Measurements from ENCODE around the gene KATNBL1. TPM values are rescaled to one million over a fixed set of nuclear protein-coding genes. Genes with fewer than 3 reads are reported as not detected.

Gene KATNBL1
- total RNA-seq, 1 experiment from 2014 or later = 46.1 TPM

DNA sequence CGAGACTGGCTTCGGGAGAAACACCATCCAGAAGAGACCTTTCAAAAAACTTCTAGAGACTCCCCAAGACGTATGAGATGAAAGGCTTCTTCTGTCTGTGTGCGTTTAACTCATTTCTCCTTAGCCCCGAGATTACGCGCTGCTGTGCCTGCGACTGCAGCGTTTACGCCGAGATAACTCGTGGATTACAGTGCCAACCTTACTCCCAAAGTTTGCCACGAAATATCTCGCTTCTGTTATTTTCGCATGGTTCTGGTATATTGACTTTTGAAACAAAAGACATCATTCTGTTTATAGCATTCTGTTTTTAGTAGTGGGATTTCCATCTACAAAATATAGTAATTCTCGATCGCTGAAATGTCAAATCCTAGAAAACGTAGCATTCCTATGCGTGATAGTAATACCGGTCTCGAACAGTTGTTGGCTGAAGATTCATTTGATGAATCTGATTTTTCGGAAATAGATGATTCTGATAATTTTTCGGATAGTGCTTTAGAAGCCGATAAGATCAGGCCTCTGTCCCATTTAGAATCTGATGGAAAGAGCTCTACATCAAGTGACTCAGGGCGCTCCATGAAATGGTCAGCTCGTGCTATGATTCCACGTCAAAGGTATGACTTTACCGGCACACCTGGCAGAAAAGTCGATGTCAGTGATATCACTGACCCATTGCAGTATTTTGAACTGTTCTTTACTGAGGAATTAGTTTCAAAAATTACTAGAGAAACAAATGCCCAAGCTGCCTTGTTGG lies 107.5 kb downstream of the KATNBL1 start:
- Histone ChIP-seq H3K4me1 (ENCODE audit: control insufficient read depth, insufficient read depth, low read length) (no peaks in the 10 kb centered on the region; the same call in 1 of the 2 replicates), H3K36me3 (ENCODE audit: control insufficient read depth, insufficient read depth, low read length) (no peaks in the 10 kb centered on the region), H3K9me3 (ENCODE audit: control insufficient read depth, insufficient read depth, low read depth, low read length) (no peaks in the 10 kb centered on the region), H3K27me3 (ENCODE audit: control insufficient read depth, insufficient read depth, low read length) (no peaks in the 10 kb centered on the region), H3K4me3 (ENCODE audit: low read depth in 2 of 2, low read length in 2 of 2) (peak overlapping the region; percentile 90 to 98), H3K27ac (ENCODE audit: low read length) (peak overlapping the region; percentile 92)
- DNase-seq (ENCODE audit: low read depth, low spot score) (no peak), ATAC-seq (peak; percentile 51)
- BruUV-seq (replicated peaks) = TSS peak; percentile 88
- POLR2A ChIA-PET = interaction anchor here (0.6 kb wide), 1 partner anchor 75 kb away, joined by 10 read pairs; no protein-coding TSS in a partner anchor
- intact Hi-C loops (cut with micrococcal nuclease; ENCODE audit: unreplicated experiment) = no loop called here
- CTCF ChIA-PET = no interaction called here
- peak; percentile 9; the same call in 1 of the 2 replicates for TF ChIP-seq TCF7L2 (IDR thresholded peaks at IDR 0.05; ENCODE audit: low read depth, low read length)
- TF ChIP-seq, protein P1, sequence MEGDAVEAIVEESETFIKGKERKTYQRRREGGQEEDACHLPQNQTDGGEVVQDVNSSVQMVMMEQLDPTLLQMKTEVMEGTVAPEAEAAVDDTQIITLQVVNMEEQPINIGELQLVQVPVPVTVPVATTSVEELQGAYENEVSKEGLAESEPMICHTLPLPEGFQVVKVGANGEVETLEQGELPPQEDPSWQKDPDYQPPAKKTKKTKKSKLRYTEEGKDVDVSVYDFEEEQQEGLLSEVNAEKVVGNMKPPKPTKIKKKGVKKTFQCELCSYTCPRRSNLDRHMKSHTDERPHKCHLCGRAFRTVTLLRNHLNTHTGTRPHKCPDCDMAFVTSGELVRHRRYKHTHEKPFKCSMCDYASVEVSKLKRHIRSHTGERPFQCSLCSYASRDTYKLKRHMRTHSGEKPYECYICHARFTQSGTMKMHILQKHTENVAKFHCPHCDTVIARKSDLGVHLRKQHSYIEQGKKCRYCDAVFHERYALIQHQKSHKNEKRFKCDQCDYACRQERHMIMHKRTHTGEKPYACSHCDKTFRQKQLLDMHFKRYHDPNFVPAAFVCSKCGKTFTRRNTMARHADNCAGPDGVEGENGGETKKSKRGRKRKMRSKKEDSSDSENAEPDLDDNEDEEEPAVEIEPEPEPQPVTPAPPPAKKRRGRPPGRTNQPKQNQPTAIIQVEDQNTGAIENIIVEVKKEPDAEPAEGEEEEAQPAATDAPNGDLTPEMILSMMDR (IDR thresholded peaks at IDR 0.05) = no peak
- in situ Hi-C loops (cut with HindIII; ENCODE audit: low pct_unique_long_range_greater_than_20kb, low sequenced_read_pairs) = no loop called here

DNA sequence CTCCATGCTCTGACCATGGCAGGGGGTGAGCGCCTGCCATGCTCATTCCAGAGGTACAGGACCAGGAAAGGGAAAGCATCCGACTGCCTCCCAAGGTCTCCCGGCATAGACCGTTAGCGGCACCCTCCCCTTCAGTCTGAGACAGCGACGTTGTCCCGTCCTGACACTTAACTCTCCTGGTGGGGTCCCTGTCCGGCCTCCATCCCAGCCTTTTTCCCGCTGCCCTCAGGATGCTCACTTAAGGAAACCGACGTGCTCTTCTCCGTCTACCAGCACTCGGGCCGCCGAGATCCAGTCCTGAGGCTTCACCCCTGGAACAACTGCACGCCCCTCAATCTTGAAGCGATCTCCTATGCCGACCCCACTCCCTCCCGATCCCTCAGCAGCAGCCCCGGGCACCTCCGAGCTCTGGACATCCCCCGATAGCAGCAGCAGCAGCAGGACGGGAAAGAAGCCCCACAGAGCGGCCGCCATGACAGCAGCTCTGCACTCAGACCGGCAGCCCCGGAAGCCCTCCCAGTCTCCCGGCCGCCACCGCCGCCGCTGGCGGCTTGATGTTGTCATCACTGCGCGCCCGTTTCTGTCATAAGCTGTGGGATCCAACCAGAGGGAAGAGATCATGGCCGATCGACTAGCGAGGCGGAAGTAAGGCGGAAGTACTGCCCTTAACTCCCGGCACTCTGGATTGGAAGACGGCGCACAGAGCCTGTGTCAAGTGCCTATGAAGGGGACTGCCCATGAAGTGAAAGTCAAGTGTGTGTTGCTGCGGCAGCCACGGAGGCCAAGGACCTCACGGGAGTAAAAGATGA lies 108.3 kb downstream of the KATNBL1 start, which contains the start of the genes EMC7 and PGBD4:
Gene EMC7, minus strand, starts transcription at position 497 of the 809 bp plus-strand sequence. Its CDS starts 23 bp downstream, at position 474.
Gene PGBD4, plus strand, starts transcription at position 718 of the 809 bp plus-strand sequence. CDS start 449 bp downstream, outside the sequence.
- intact Hi-C loops (cut with micrococcal nuclease; ENCODE audit: unreplicated experiment) = no loop called here

More for the DNA sequence above, 108.3 kb downstream of the KATNBL1 start, which contains the start of the genes EMC7 and PGBD4:
- peak; percentile 89 for DNase-seq (ENCODE audit: low read depth, low spot score)
- Histone ChIP-seq H3K27ac (ENCODE audit: low read length) (peak within 1 kb of the TSS; percentile 92), H3K36me3 (ENCODE audit: control insufficient read depth, insufficient read depth, low read length) (no peaks in the 10 kb centered on the region), H3K9me3 (ENCODE audit: control insufficient read depth, insufficient read depth, low read depth, low read length) (no peaks in the 10 kb centered on the region), H3K4me3 (ENCODE audit: low read depth in 2 of 2, low read length in 2 of 2) (peak within 1 kb of the TSS; percentile 90 to 98), H3K4me1 (ENCODE audit: control insufficient read depth, insufficient read depth, low read length) (no peaks in the 10 kb centered on the region; the same call in 1 of the 2 replicates), H3K27me3 (ENCODE audit: control insufficient read depth, insufficient read depth, low read length) (no peaks in the 10 kb centered on the region)
- ChIA-PET CTCF (interaction anchor here (0.7 kb wide), 1 partner anchor 115 kb away, joined by 3 read pairs; no protein-coding TSS in a partner anchor), POLR2A (interaction anchor here (0.5 kb wide), 1 partner anchor 59 kb away, joined by 7 read pairs; no protein-coding TSS in a partner anchor)
- TSS peak; percentile 86 for BruUV-seq (replicated peaks)
- TF ChIP-seq SIN3A (IDR thresholded peaks at IDR 0.05; ENCODE audit: borderline replicate concordance, insufficient read depth, low read depth, low read length) = peak; percentile 36
- peak; percentile 57; the same call in 1 of the 2 replicates for TF ChIP-seq TCF7L2 (IDR thresholded peaks at IDR 0.05; ENCODE audit: low read depth, low read length)
- TF ChIP-seq, protein P2, sequence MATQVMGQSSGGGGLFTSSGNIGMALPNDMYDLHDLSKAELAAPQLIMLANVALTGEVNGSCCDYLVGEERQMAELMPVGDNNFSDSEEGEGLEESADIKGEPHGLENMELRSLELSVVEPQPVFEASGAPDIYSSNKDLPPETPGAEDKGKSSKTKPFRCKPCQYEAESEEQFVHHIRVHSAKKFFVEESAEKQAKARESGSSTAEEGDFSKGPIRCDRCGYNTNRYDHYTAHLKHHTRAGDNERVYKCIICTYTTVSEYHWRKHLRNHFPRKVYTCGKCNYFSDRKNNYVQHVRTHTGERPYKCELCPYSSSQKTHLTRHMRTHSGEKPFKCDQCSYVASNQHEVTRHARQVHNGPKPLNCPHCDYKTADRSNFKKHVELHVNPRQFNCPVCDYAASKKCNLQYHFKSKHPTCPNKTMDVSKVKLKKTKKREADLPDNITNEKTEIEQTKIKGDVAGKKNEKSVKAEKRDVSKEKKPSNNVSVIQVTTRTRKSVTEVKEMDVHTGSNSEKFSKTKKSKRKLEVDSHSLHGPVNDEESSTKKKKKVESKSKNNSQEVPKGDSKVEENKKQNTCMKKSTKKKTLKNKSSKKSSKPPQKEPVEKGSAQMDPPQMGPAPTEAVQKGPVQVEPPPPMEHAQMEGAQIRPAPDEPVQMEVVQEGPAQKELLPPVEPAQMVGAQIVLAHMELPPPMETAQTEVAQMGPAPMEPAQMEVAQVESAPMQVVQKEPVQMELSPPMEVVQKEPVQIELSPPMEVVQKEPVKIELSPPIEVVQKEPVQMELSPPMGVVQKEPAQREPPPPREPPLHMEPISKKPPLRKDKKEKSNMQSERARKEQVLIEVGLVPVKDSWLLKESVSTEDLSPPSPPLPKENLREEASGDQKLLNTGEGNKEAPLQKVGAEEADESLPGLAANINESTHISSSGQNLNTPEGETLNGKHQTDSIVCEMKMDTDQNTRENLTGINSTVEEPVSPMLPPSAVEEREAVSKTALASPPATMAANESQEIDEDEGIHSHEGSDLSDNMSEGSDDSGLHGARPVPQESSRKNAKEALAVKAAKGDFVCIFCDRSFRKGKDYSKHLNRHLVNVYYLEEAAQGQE (IDR thresholded peaks at IDR 0.05; ENCODE audit: insufficient read depth in 1 of 2, low read depth in 2 of 2, low read length in 1 of 2) = no peak
- TF ChIP-seq, protein P1 (IDR thresholded peaks at IDR 0.05) = no peak
- TF ChIP-seq POLR2AphosphoS5 (IDR thresholded peaks at IDR 0.05; ENCODE audit: low read depth, low read length) = peak; percentile 81
- ATAC-seq = peak; percentile 100
- in situ Hi-C loops (cut with HindIII; ENCODE audit: low pct_unique_long_range_greater_than_20kb, low sequenced_read_pairs) = no loop called here

Measured in Panc1 (cell line).